ENCODE data around the gene ANK3. TPM values are rescaled to one million over a fixed set of nuclear protein-coding genes. Genes with fewer than 3 reads are reported as not detected.

Gene ANK3
- total RNA-seq, 1 donor = 248 TPM

GRCh38 chr10:60423920-60424319 lies 34.2 kb upstream of the ANK3 start:
- TF ChIP-seq CTCF (IDR thresholded peaks at IDR 0.05; ENCODE audit: insufficient read depth, low read length) = no peak
- DNase-seq (ENCODE audit: low read depth) = peak; percentile 21

GRCh38 chr10:60422809-60423208 lies 33.1 kb upstream of the ANK3 start:
- no peak for DNase-seq (ENCODE audit: low read depth)
- no peak for TF ChIP-seq CTCF (IDR thresholded peaks at IDR 0.05; ENCODE audit: insufficient read depth, low read length)
- H3K4me3 ChIP-seq (ENCODE audit: low read depth, low read length) = no peak overlapping the region

More at GRCh38 chr10:60423920-60424319, 34.2 kb upstream of the ANK3 start:
- H3K4me3 ChIP-seq (ENCODE audit: low read depth, low read length) = no peak overlapping the region

- no peak overlapping the region for H3K4me3 ChIP-seq (ENCODE audit: low read depth, low read length)
- peak; percentile 59 for DNase-seq (ENCODE audit: low read depth)
- no peak for TF ChIP-seq CTCF (IDR thresholded peaks at IDR 0.05; ENCODE audit: insufficient read depth, low read length)
These were observed 31.6 kb upstream of the ANK3 start for GRCh38 chr10:60420991-60421894.

GRCh38 chr10:60419249-60419648 lies 29.6 kb upstream of the ANK3 start:
- TF ChIP-seq CTCF (IDR thresholded peaks at IDR 0.05; ENCODE audit: insufficient read depth, low read length) = no peak
- no peak for DNase-seq (ENCODE audit: low read depth)
- no peak overlapping the region for H3K4me3 ChIP-seq (ENCODE audit: low read depth, low read length)

- no peak overlapping the region for H3K4me3 ChIP-seq (ENCODE audit: low read depth, low read length)
- DNase-seq (ENCODE audit: low read depth) = peak; percentile 10
- TF ChIP-seq CTCF (IDR thresholded peaks at IDR 0.05; ENCODE audit: insufficient read depth, low read length) = no peak
These were observed 28.2 kb upstream of the ANK3 start for GRCh38 chr10:60417901-60418300.

- no peak for TF ChIP-seq CTCF (IDR thresholded peaks at IDR 0.05; ENCODE audit: insufficient read depth, low read length)
- DNase-seq (ENCODE audit: low read depth) = peak; percentile 89
- H3K4me3 ChIP-seq (ENCODE audit: low read depth, low read length) = no peak overlapping the region
These were observed 27.3 kb upstream of the ANK3 start for GRCh38 chr10:60417024-60417423.
